ENCODE results near the gene ACVR2B.

DNA sequence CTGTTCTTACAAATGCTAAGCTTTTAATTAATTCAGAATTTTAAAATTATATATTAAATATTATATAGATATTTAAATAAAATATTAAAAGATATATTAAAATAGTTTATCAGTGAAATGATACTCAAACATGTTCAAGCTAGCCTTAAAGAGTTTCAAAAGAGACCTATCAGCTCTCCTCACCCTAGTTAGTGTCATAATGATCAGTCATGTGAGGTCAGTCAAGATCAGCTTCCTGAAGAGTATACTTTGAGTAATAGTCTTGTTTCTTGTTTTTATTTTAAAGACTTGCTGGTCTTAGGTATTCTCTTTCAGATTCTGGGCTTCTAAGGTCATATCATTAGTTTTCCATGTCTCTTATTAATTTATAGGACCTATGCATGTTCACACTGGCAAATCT, 56.9 kb downstream of the ACVR2B start:
- TF ChIP-seq POLR2AphosphoS5 (IDR thresholded peaks at IDR 0.05; ENCODE audit: low read depth, low read length) = no peak
- TF ChIP-seq PAX5 (IDR thresholded peaks at IDR 0.05; ENCODE audit: insufficient read depth, low read length, severe bottlenecking) = no peak
